K562 (cell line): ENCODE results near the gene MYO1D. TPM values are rescaled to one million over a fixed set of nuclear protein-coding genes. Genes with fewer than 3 reads are reported as not detected.

Experiments
- ATAC-seq: fragments of 200-7000 bp; cut with Tn5 transposase; 3 replicates; pipeline ENCODE4 v1.9.1; 2020; ENCODE audit warnings: moderate library complexity
- BruUV-seq: library from RNA; stranded (reverse); fragments of 400-500 nt; replicated peaks from 2 replicates; lab custom pipeline; 2021; lab: Mats Ljungman, UMichigan
- CTCF ChIA-PET: fragments of 300-600 bp; formaldehyde crosslinking; extraction: SDS; loops from one replicate; lab custom pipeline; 2021; ENCODE audit warnings: low intra/inter-chr PET ratio; lab: Yijun Ruan, JAX
- POLR2A ChIA-PET: fragments of 300-600, 350-650 bp; sonication (Branson Sonifier 250); formaldehyde crosslinking; extraction: SDS; loops from one replicate; lab custom pipeline; 2021; ENCODE audit warnings: antibody characterized with exemption, inconsistent platforms; lab: Yijun Ruan, JAX
- DNase-seq, 4 experiments: peaks; one replicate each; pipeline versions ENCODE4 v3.0.0 to v3.0.0-alpha.2; 2011 to 2018; ENCODE audit warnings: low spot score in 3 of 4, mixed read lengths in 3 of 4; ENCODE audit errors: extremely low read depth in 1 of 4
- FAIRE-seq: peaks from 2 replicates; lab custom pipeline; 2011; peaks lifted over from hg19 to GRCh38; lab: Jason Lieb, UNC
- H2AFZ ChIP-seq: 2 replicates; pipeline ENCODE4 v1.6.0; 2011; ENCODE audit warnings: low read depth, low read length, control low read depth, inconsistent platforms
- H3K27ac ChIP-seq: fragments of 200-600 bp; 3 replicates; pipeline ENCODE4 v1.8.0; 2011; ENCODE audit warnings: low read depth, mild to moderate bottlenecking, control low read depth, inconsistent platforms, low read length, moderate library complexity, mixed read lengths; ENCODE audit errors: extremely low read depth
- H3K27me3 ChIP-seq, 2 experiments: fragments of 300-600 bp in 1 of 2; 2 replicates in 1 of 2; 3 replicates in 1 of 2; pipeline versions ENCODE4 v1.6.0 to v1.8.0; 2011; ENCODE audit warnings: inconsistent platforms in 2 of 2, low read length in 2 of 2, mild to moderate bottlenecking in 1 of 2, mixed read lengths in 1 of 2, moderate library complexity in 1 of 2; ENCODE audit not compliant: control insufficient read depth in 2 of 2, insufficient read depth in 2 of 2
- H3K36me3 ChIP-seq: fragments of 300-600 bp; 3 replicates; pipeline ENCODE4 v1.8.0; 2011; ENCODE audit warnings: mild to moderate bottlenecking, low read length, inconsistent platforms; ENCODE audit not compliant: control insufficient read depth, insufficient read depth
- H3K4me1 ChIP-seq, 2 experiments: fragments of 200-600 bp in 1 of 2; replicated peaks in 1 of 2; 2 replicates in 1 of 2; 3 replicates in 1 of 2; pipeline versions ENCODE4 v1.5.1 to v1.8.0; 2011; ENCODE audit warnings: inconsistent platforms in 2 of 2, low read length in 2 of 2, mild to moderate bottlenecking in 1 of 2, mixed read lengths in 1 of 2, moderate library complexity in 1 of 2; ENCODE audit not compliant: control insufficient read depth in 2 of 2, insufficient read depth in 2 of 2
- H3K4me2 ChIP-seq: 2 replicates; pipeline ENCODE4 v1.6.1; 2011; ENCODE audit warnings: low read length, control low read depth, inconsistent platforms, mixed read lengths; ENCODE audit not compliant: insufficient read depth
- H3K4me3 ChIP-seq: fragments of 200-600 bp; sonication (generic), shearing (Covaris generic); 2 replicates; pipeline ENCODE4 v1.5.1; 2016; ENCODE audit warnings: control low read depth, inconsistent platforms
- H3K79me2 ChIP-seq: fragments of 200-600 bp; 3 replicates; pipeline ENCODE4 v1.8.0; 2011; ENCODE audit warnings: low read length, inconsistent platforms; ENCODE audit not compliant: control insufficient read depth, insufficient read depth
- H3K9ac ChIP-seq, 2 experiments: 2 replicates each; pipeline versions ENCODE4 v1.6.0 to v1.6.1; 2011; ENCODE audit warnings: low read depth in 2 of 2, low read length in 2 of 2, control low read depth in 1 of 2, inconsistent platforms in 1 of 2, mild to moderate bottlenecking in 1 of 2, mixed read lengths in 1 of 2; ENCODE audit not compliant: insufficient read depth in 1 of 2
- H3K9me1 ChIP-seq: one replicate; pipeline ENCODE4 v1.6.0; 2011; ENCODE audit warnings: inconsistent platforms, mild to moderate bottlenecking, low read length, moderate library complexity; ENCODE audit not compliant: control insufficient read depth, insufficient read depth
- H3K9me3 ChIP-seq: replicated peaks from 2 replicates; pipeline ENCODE4 v1.5.1; 2011; ENCODE audit warnings: low read depth, low read length, inconsistent platforms; ENCODE audit not compliant: control insufficient read depth, insufficient read depth
- H4K20me1 ChIP-seq: replicated peaks from 2 replicates; pipeline ENCODE4 v1.6.1; 2011; ENCODE audit warnings: low read length, inconsistent platforms, mixed read lengths; ENCODE audit not compliant: control insufficient read depth, insufficient read depth
- CHCHD3 ChIP-seq: fragments of 250-450 bp; sonication (Bioruptor Pico); IDR thresholded peaks from 2 replicates; pipeline ENCODE4 v2.1.2; 2022; ENCODE audit warnings: mild to moderate bottlenecking
- ZNF512 ChIP-seq: IDR thresholded peaks from 2 replicates; pipeline ENCODE4 v1.6.1; 2016; ENCODE audit warnings: missing genetic modification characterization, missing compliant biosample characterization
- WGBS: fragments of 100-300 bp; shearing (Covaris generic); methylation state at CpG from one replicate; pipeline ENCODE4 v1.1.6; 2016; ENCODE audit warnings: low coverage, mixed read lengths; ENCODE audit not compliant: insufficient coverage; ENCODE audit errors: missing lambda C conversion rate; 5-methylcytosine and 5-hydroxymethylcytosine counted together
- in situ Hi-C: fragments of 300-500 bp; cut with MboI; formaldehyde crosslinking; loops from 4 replicates; pipeline ENCODE4 v1.15.0; 2018; ENCODE audit warnings: inconsistent platforms, mixed read lengths
- intact Hi-C: fragments of 100-400 bp; cut with micrococcal nuclease; formaldehyde crosslinking; loops from 2 replicates; pipeline ENCODE4 v1.14.2; 2022
- polyA plus RNA-seq, 8 experiments: library from polyadenylated mRNA; depleted of rRNA in 4 of 8; stranded (reverse) in 5 of 8; unstranded in 3 of 8; fragments of >200 nt; fragmentation: Nextera tagmentation in 2 of 8; fragmentation: Illumina TruSeq in 1 of 8; extraction: Ambion mirVana in 2 of 8; extraction: Trizol in 1 of 8; gene quantifications; 2 replicates each; pipeline versions ENCODE4 v1.2.1 to v1.2.3, GENCODE V29; 2011 to 2014; ENCODE audit warnings: inconsistent platforms in 1 of 8, missing spikeins in 1 of 8
- total RNA-seq, 7 experiments: library from RNA; depleted of rRNA in 6 of 7; stranded (reverse); fragments of >200 nt in 6 of 7; fragmentation: Illumina TruSeq in 2 of 7; extraction: Trizol in 2 of 7; gene quantifications; 2 replicates each; pipeline versions ENCODE4 v1.2.1 to v1.2.3, GENCODE V29; 2011 to 2021; ENCODE audit warnings: low replicate concordance in 1 of 7

MYO1D gene
- total and polyA plus RNA-seq, 9 of the 15 experiments (the other 6 are each of a cell fraction or from before 2014, with no cell fraction given): 2.1 to 71.2 (median 45.4) TPM

- peaks cover 5 to 45% of the 10 kb centered on the region in 2 experiments for H3K4me1 ChIP-seq
- no peaks in the 10 kb centered on the region for H3K79me2 ChIP-seq
- H3K27ac ChIP-seq: no peak overlapping the region
- DNase-seq (no peak), ATAC-seq (no peak), FAIRE-seq (no peak)
- CTCF ChIA-PET: no interaction called here
- peak overlapping the region; percentile 37; the same call in 1 of the 2 replicates for H2AFZ ChIP-seq
- H3K4me2 ChIP-seq: no peak overlapping the region
- no peaks in the 10 kb centered on the region for H3K9me1 ChIP-seq
- no peak overlapping the region for H3K4me3 ChIP-seq
- H3K9me3 ChIP-seq: no peaks in the 10 kb centered on the region
- BruUV-seq: no TSS peak
- TF ChIP-seq CHCHD3 (CRISPR knock-in tag) (no peak), ZNF512 (tag) (0 out of 2 replicates have a peak, but pooled peaks have one; percentile 40)
- 88% methylated on average over 4 of the region's 4 CpGs for WGBS
- H3K36me3 ChIP-seq: no peaks in the 10 kb centered on the region
- POLR2A ChIA-PET: no interaction called here
- in situ Hi-C loops (loop anchor here (10.0 kb wide), 1 partner anchor 117 kb away; no protein-coding TSS in a partner anchor), intact Hi-C loops (no loop called here)
- no peaks in the 10 kb centered on the region for H3K27me3 ChIP-seq
- no peaks in the 10 kb centered on the region for H4K20me1 ChIP-seq
- H3K9ac ChIP-seq: no peak overlapping the region
Observed at GRCh38 chr17:32901743-32902142, 24.8 kb upstream of the MYO1D start.
